HepG2 (cell line): ENCODE measurements around the gene TTC31. TPM values are rescaled to one million over a fixed set of nuclear protein-coding genes. Genes with fewer than 3 reads are reported as not detected.

Source experiments
- HES4 ChIP-seq: sonication (generic); formaldehyde crosslinking; IDR thresholded peaks from 2 replicates; pipeline ENCODE4 v1.9.0; 2021; ENCODE audit warnings: mild to moderate bottlenecking, missing genetic modification reagents, borderline replicate concordance
- ISL2 ChIP-seq: sonication (generic); formaldehyde crosslinking; IDR thresholded peaks from 2 replicates; pipeline ENCODE4 v1.5.0; 2020; ENCODE audit warnings: missing genetic modification reagents
- MNT ChIP-seq: fragments of 450-650 bp; IDR thresholded peaks from 2 replicates; pipeline ENCODE4 v1.6.1; 2016
- MYPOP ChIP-seq: sonication (generic); formaldehyde crosslinking; IDR thresholded peaks from 2 replicates; pipeline ENCODE4 v1.8.1; 2023; ENCODE audit warnings: mild to moderate bottlenecking, moderate library complexity, missing genetic modification reagents
- NFE2L2 ChIP-seq: fragments of 150-350 bp; IDR thresholded peaks from 2 replicates; pipeline ENCODE4 v1.6.1; 2014; ENCODE audit warnings: low read length
- PAXIP1 ChIP-seq: sonication (generic); formaldehyde crosslinking; conservative IDR thresholded peaks from 2 replicates; pipeline ENCODE4 v1.4.0; 2020; ENCODE audit warnings: mild to moderate bottlenecking, missing genetic modification reagents, moderate library complexity
- RORA ChIP-seq: sonication (generic); formaldehyde crosslinking; IDR thresholded peaks from 2 replicates; pipeline ENCODE4 v1.5.0; 2020; ENCODE audit warnings: mild to moderate bottlenecking, missing genetic modification reagents, moderate library complexity
- SNRNP70 ChIP-seq: fragments of 200-400 bp; formaldehyde crosslinking; IDR thresholded peaks from 2 replicates; pipeline ENCODE4 v1.6.1; 2017; ENCODE audit warnings: mild to moderate bottlenecking, low read depth, low read length, moderate library complexity
- SOX6 ChIP-seq, 2 experiments: fragments of 450-650 bp in 1 of 2; sonication (generic) in 1 of 2; formaldehyde crosslinking in 1 of 2; IDR thresholded peaks; 2 replicates each; pipeline versions ENCODE4 v1.4.0 to v1.6.1; 2017 to 2020; ENCODE audit warnings: antibody characterized with exemption in 1 of 2, mild to moderate bottlenecking in 1 of 2, missing genetic modification reagents in 1 of 2
- THAP9 ChIP-seq: sonication (generic); formaldehyde crosslinking; IDR thresholded peaks from 2 replicates; pipeline ENCODE4; 2020; ENCODE audit warnings: missing genetic modification reagents, mild to moderate bottlenecking, borderline replicate concordance
- ZBTB3 ChIP-seq: sonication (generic); formaldehyde crosslinking; IDR thresholded peaks from 2 replicates; pipeline ENCODE4 v1.4.0; 2020; ENCODE audit warnings: low read depth, mild to moderate bottlenecking, moderate library complexity, missing genetic modification reagents, borderline replicate concordance
- ZFP41 ChIP-seq: sonication (generic); formaldehyde crosslinking; IDR thresholded peaks from 2 replicates; pipeline ENCODE4 v1.4.0; 2020; ENCODE audit warnings: mild to moderate bottlenecking, missing genetic modification reagents, borderline replicate concordance
- ZNF512 ChIP-seq: sonication (generic); formaldehyde crosslinking; IDR thresholded peaks from 2 replicates; pipeline ENCODE4 v1.4.0; 2020; ENCODE audit warnings: mild to moderate bottlenecking, missing genetic modification reagents
- ZNF724P ChIP-seq: sonication (generic); formaldehyde crosslinking; IDR thresholded peaks from 2 replicates; pipeline ENCODE4 v1.8.0; 2022; ENCODE audit warnings: missing genetic modification reagents, borderline replicate concordance
- polyA plus RNA-seq, 8 experiments: library from polyadenylated mRNA; depleted of rRNA in 3 of 8; stranded (reverse) in 7 of 8; unstranded in 1 of 8; fragments of >200 nt; fragmentation: Illumina TruSeq in 4 of 8; extraction: Trizol in 4 of 8; gene quantifications; 2 replicates each; pipeline versions ENCODE4 v1.2.1 to v1.2.3, GENCODE V29; 2011 to 2016; ENCODE audit warnings: low read depth in 4 of 8, missing spikeins in 1 of 8, mixed read lengths in 1 of 8; ENCODE audit not compliant: insufficient read depth in 1 of 8
- total RNA-seq, 5 experiments: library from RNA; depleted of rRNA; stranded (reverse); fragments of >200 nt; fragmentation: Illumina TruSeq; extraction: Trizol; gene quantifications; 2 replicates each; pipeline ENCODE4 v1.2.3, GENCODE V29; 2016; ENCODE audit warnings: low read depth in 1 of 5

TTC31 gene
- total and polyA plus RNA-seq, 2 of the 13 experiments (the other 11 are each of a cell fraction or from before 2014, with no cell fraction given): 28.3 to 39.5 TPM

- TF ChIP-seq MNT (peak; percentile 40; the same call in 1 of the 2 replicates), MYPOP (CRISPR knock-in tag) (0 out of 2 replicates have a peak, but pooled peaks have one; percentile 11), NFE2L2 (no peak), RORA (CRISPR knock-in tag) (no peak), ZBTB3 (0 out of 2 replicates have a peak, but pooled peaks have one; percentile 29), ZFP41 (CRISPR knock-in tag) (no peak), THAP9 (CRISPR knock-in tag) (no peak), ISL2 (0 out of 2 replicates have a peak, but pooled peaks have one; percentile 42), ZNF512 (no peak), HES4 (CRISPR knock-in tag) (no peak), SNRNP70 (no peak), PAXIP1 (peak; percentile 76), ZNF724P (CRISPR knock-in tag) (no peak), SOX6 (IDR thresholded peaks at IDR 0.05) (no peak), SOX6 (CRISPR knock-in tag; IDR thresholded peaks at IDR 0.05) (peak; percentile 21; the same call in 1 of the 2 replicates)
Observed at GRCh38 chr2:74525717-74526648, 43.1 kb downstream of the TTC31 start, which contains the start of gene DQX1 (continued).
